ENCODE results near the gene POLE2.

The POLE2 gene

GRCh38 chr14:49640540-49641417 is 47.2 kb downstream of the POLE2 start:
- Histone ChIP-seq H4K20me1 (ENCODE audit: insufficient read depth) (no peaks in the 10 kb centered on the region), H2AFZ (ENCODE audit: low read depth) (no peak overlapping the region), H3K4me1 (ENCODE audit: low read depth, poor library complexity, severe bottlenecking) (peaks cover 41% of the 10 kb centered on the region), H3K4me3 (IDR thresholded peaks at IDR 0.05; ENCODE audit: insufficient read depth, low read depth, low read length) (no peak overlapping the region), H3K36me3 (ENCODE audit: insufficient read depth) (no peaks in the 10 kb centered on the region), H3K79me2 (ENCODE audit: insufficient read depth, low read depth) (peaks cover 52% of the 10 kb centered on the region), H3K27ac (peak overlapping the region; percentile 38; the same call in 1 of the 2 replicates), H3K9ac (no peak overlapping the region), H3K27me3 (ENCODE audit: insufficient read depth, low read depth) (no peaks in the 10 kb centered on the region), H3K4me2 (peak overlapping the region; percentile 60; the same call in 1 of the 2 replicates)
- TF ChIP-seq CTCF (conservative IDR thresholded peaks at IDR 0.05; ENCODE audit: low read depth, low read length), result no peak

- Histone ChIP-seq H3K4me3 (IDR thresholded peaks at IDR 0.05; ENCODE audit: insufficient read depth, low read depth, low read length) (no peak overlapping the region), H3K4me1 (ENCODE audit: low read depth, poor library complexity, severe bottlenecking) (peaks cover 39% of the 10 kb centered on the region), H3K9ac (no peak overlapping the region), H3K27ac (no peak overlapping the region), H4K20me1 (ENCODE audit: insufficient read depth) (no peaks in the 10 kb centered on the region), H3K36me3 (ENCODE audit: insufficient read depth) (no peaks in the 10 kb centered on the region), H3K4me2 (peak overlapping the region; percentile 76; the same call in 1 of the 2 replicates), H2AFZ (ENCODE audit: low read depth) (no peak overlapping the region), H3K79me2 (ENCODE audit: insufficient read depth, low read depth) (peaks cover 66% of the 10 kb centered on the region), H3K27me3 (ENCODE audit: insufficient read depth, low read depth) (no peaks in the 10 kb centered on the region)
- TF ChIP-seq CTCF (conservative IDR thresholded peaks at IDR 0.05; ENCODE audit: low read depth, low read length), result no peak
Measured at GRCh38 chr14:49637534-49638078, 50.4 kb downstream of the POLE2 start.

- Histone ChIP-seq H3K27me3 (ENCODE audit: insufficient read depth, low read depth) (no peaks in the 10 kb centered on the region), H3K4me2 (peak overlapping the region; percentile 76; the same call in 1 of the 2 replicates), H3K9ac (no peak overlapping the region), H3K4me3 (IDR thresholded peaks at IDR 0.05; ENCODE audit: insufficient read depth, low read depth, low read length) (no peak overlapping the region), H3K27ac (peak overlapping the region; percentile 98; the same call in 1 of the 2 replicates), H4K20me1 (ENCODE audit: insufficient read depth) (no peaks in the 10 kb centered on the region), H3K36me3 (ENCODE audit: insufficient read depth) (no peaks in the 10 kb centered on the region), H2AFZ (ENCODE audit: low read depth) (no peak overlapping the region), H3K4me1 (ENCODE audit: low read depth, poor library complexity, severe bottlenecking) (peaks cover 36% of the 10 kb centered on the region), H3K79me2 (ENCODE audit: insufficient read depth, low read depth) (peaks cover 73% of the 10 kb centered on the region)
- no peak for TF ChIP-seq CTCF (conservative IDR thresholded peaks at IDR 0.05; ENCODE audit: low read depth, low read length)
Measured at GRCh38 chr14:49636866-49637265, 51.1 kb downstream of the POLE2 start.

GRCh38 chr14:49634547-49635334 is 53.3 kb downstream of the POLE2 start, which contains the start of gene DNAAF2:
DNAAF2 (minus strand) TSS chr14:49635244; CDS start chr14:49635149, 95 bp downstream.
- no peak for TF ChIP-seq CTCF (conservative IDR thresholded peaks at IDR 0.05; ENCODE audit: low read depth, low read length)
- peak within 1 kb of the TSS; percentile 96 for H3K9ac ChIP-seq
- no peaks in the 10 kb centered on the region for H4K20me1 ChIP-seq (ENCODE audit: insufficient read depth)
- H3K36me3 ChIP-seq (ENCODE audit: insufficient read depth), result no peaks in the 10 kb centered on the region
- no peaks in the 10 kb centered on the region for H3K27me3 ChIP-seq (ENCODE audit: insufficient read depth, low read depth)
- peak within 1 kb of the TSS; percentile 36 for H2AFZ ChIP-seq (ENCODE audit: low read depth)
- H3K4me1 ChIP-seq (ENCODE audit: low read depth, poor library complexity, severe bottlenecking), result peaks cover 28% of the 10 kb centered on the region
- no peak within 1 kb of the TSS for H3K4me3 ChIP-seq (IDR thresholded peaks at IDR 0.05; ENCODE audit: insufficient read depth, low read depth, low read length)
- H3K4me2 ChIP-seq, result peak within 1 kb of the TSS; percentile 76
- H3K27ac ChIP-seq, result peak within 1 kb of the TSS; percentile 98
- H3K79me2 ChIP-seq (ENCODE audit: insufficient read depth, low read depth), result peaks cover 89% of the 10 kb centered on the region
